GM23338 (cell line): ENCODE measurements around the gene EFNB2. TPM values are rescaled to one million over a fixed set of nuclear protein-coding genes. Genes with fewer than 3 reads are reported as not detected.

ENCODE experiments used
- ATAC-seq: fragments of 200-7000 bp; cut with Tn5 transposase; 3 replicates; pipeline ENCODE4 v1.9.1; 2020
- DNase-seq: peaks from one replicate; pipeline ENCODE4 v3.0.0-alpha.2; 2015; ENCODE audit warnings: low spot score
- H2AFZ ChIP-seq: fragments of 200-600 bp; sonication (generic); 2 replicates; pipeline ENCODE4 v1.8.0; 2016; ENCODE audit warnings: antibody characterized with exemption, mild to moderate bottlenecking, moderate library complexity
- H3F3A ChIP-seq: fragments of 200-600 bp; sonication (generic); replicated peaks from 2 replicates; pipeline ENCODE4 v1.8.0; 2017; ENCODE audit warnings: antibody characterized with exemption, mixed run types, low read depth
- H3K27ac ChIP-seq: fragments of 200-600 bp; sonication (generic); 2 replicates; pipeline ENCODE4 v1.6.1; 2016; ENCODE audit warnings: low read depth
- H3K27me3 ChIP-seq: fragments of 200-600 bp; sonication (generic); 2 replicates; pipeline ENCODE4 v1.8.0; 2016; ENCODE audit warnings: mild to moderate bottlenecking, mixed run types, moderate library complexity; ENCODE audit not compliant: insufficient read depth
- H3K36me3 ChIP-seq: fragments of 200-600 bp; sonication (generic); 2 replicates; pipeline ENCODE4 v1.8.0; 2016; ENCODE audit warnings: mild to moderate bottlenecking; ENCODE audit not compliant: insufficient read depth
- H3K4me1 ChIP-seq: fragments of 200-600 bp; sonication (generic); 2 replicates; pipeline ENCODE4 v1.8.0; 2016; ENCODE audit warnings: mild to moderate bottlenecking, moderate library complexity; ENCODE audit not compliant: insufficient read depth
- H3K4me2 ChIP-seq: fragments of 200-600 bp; sonication (generic); 2 replicates; pipeline ENCODE4 v1.7.1; 2017; ENCODE audit warnings: mixed run types
- H3K4me3 ChIP-seq: fragments of 200-600 bp; sonication (generic); 2 replicates; pipeline ENCODE4 v1.6.1; 2016; ENCODE audit warnings: mixed run types
- H3K79me2 ChIP-seq: fragments of 200-600 bp; sonication (generic); replicated peaks from 2 replicates; pipeline ENCODE4 v1.8.0; 2017; ENCODE audit warnings: mild to moderate bottlenecking; ENCODE audit not compliant: insufficient read depth
- H3K9me2 ChIP-seq: fragments of 200-600 bp; sonication (generic); 2 replicates; pipeline ENCODE4 v1.8.0; 2017; ENCODE audit not compliant: insufficient read depth
- H4K20me1 ChIP-seq: fragments of 200-600 bp; sonication (generic); replicated peaks from 2 replicates; pipeline ENCODE4 v1.8.0; 2017; ENCODE audit warnings: mild to moderate bottlenecking; ENCODE audit not compliant: insufficient read depth
- H3K27ac Mint-ChIP-seq: 2 replicates; pipeline ENCODE4 v1.8.0; 2020; ENCODE audit warnings: inconsistent platforms, mild to moderate bottlenecking, moderate library complexity, mixed read lengths
- H3K27me3 Mint-ChIP-seq: 3 replicates; pipeline ENCODE4 v1.8.0; 2022; ENCODE audit warnings: low read depth, mild to moderate bottlenecking, moderate library complexity, mixed read lengths, inconsistent platforms; ENCODE audit not compliant: insufficient read depth, poor library complexity
- H3K36me3 Mint-ChIP-seq: 3 replicates; pipeline ENCODE4 v1.8.0; 2021; ENCODE audit warnings: low read depth, mild to moderate bottlenecking, inconsistent platforms, moderate library complexity, mixed read lengths
- H3K4me1 Mint-ChIP-seq: 3 replicates; pipeline ENCODE4 v1.8.0; 2020; ENCODE audit warnings: mild to moderate bottlenecking, inconsistent platforms, mixed read lengths
- H3K4me3 Mint-ChIP-seq: 3 replicates; pipeline ENCODE4 v1.8.0; 2021; ENCODE audit warnings: moderate library complexity, mild to moderate bottlenecking, inconsistent platforms, mixed read lengths
- H3K9me3 Mint-ChIP-seq: 3 replicates; pipeline ENCODE4 v1.8.0; 2020; ENCODE audit warnings: moderate library complexity, mild to moderate bottlenecking, inconsistent platforms, mixed read lengths
- CREB1 ChIP-seq: fragments of 250-450 bp; sonication (Bioruptor Pico); IDR thresholded peaks from 2 replicates; pipeline ENCODE4 v1.5.0; 2020; ENCODE audit warnings: low read depth, mild to moderate bottlenecking, moderate library complexity
- ETS1 ChIP-seq: IDR thresholded peaks from 2 replicates; pipeline ENCODE4 v1.6.1; 2016; ENCODE audit warnings: antibody characterized with exemption
- EZH2 ChIP-seq: fragments of 200-600 bp; sonication (generic); IDR thresholded peaks from one replicate; pipeline ENCODE4 v1.8.0; 2017; ENCODE audit warnings: antibody characterized with exemption, mild to moderate bottlenecking, low read depth; ENCODE audit not compliant: unreplicated experiment
- EZH2phosphoT487 ChIP-seq: fragments of 200-600 bp; sonication (generic); IDR thresholded peaks from one replicate; pipeline ENCODE4 v1.8.1; 2018; ENCODE audit warnings: antibody characterized with exemption; ENCODE audit not compliant: unreplicated experiment
- JUNB ChIP-seq: IDR thresholded peaks from one replicate; pipeline ENCODE4 v1.6.1; 2016; ENCODE audit warnings: antibody characterized with exemption; ENCODE audit not compliant: unreplicated experiment
- NANOG ChIP-seq: IDR thresholded peaks from 2 replicates; pipeline ENCODE4 v1.6.1; 2016; ENCODE audit warnings: antibody characterized with exemption, borderline replicate concordance
- POLR2AphosphoS5 ChIP-seq: IDR thresholded peaks from 2 replicates; pipeline ENCODE4 v1.6.1; 2016; ENCODE audit warnings: antibody characterized with exemption, low read depth
- REST ChIP-seq: IDR thresholded peaks from one replicate; pipeline ENCODE4 v1.6.1; 2018; ENCODE audit warnings: antibody characterized with exemption; ENCODE audit not compliant: unreplicated experiment
- STAT1 ChIP-seq: IDR thresholded peaks from one replicate; pipeline ENCODE4 v1.6.1; 2016; ENCODE audit warnings: antibody characterized with exemption; ENCODE audit not compliant: unreplicated experiment
- ZNF114 ChIP-seq: fragments of 250-450 bp; sonication (Bioruptor Pico); IDR thresholded peaks from 2 replicates; pipeline ENCODE4 v1.5.0; 2020; ENCODE audit warnings: mild to moderate bottlenecking, moderate library complexity
- ZNF331 ChIP-seq: fragments of 250-450 bp; sonication (Bioruptor Pico); IDR thresholded peaks from 2 replicates; pipeline ENCODE4 v1.5.0; 2020; ENCODE audit warnings: low read depth, mild to moderate bottlenecking, moderate library complexity
- ZNF462 ChIP-seq: fragments of 250-450 bp; sonication (Bioruptor Pico); IDR thresholded peaks from 2 replicates; pipeline ENCODE4 v1.5.0; 2020; ENCODE audit warnings: mild to moderate bottlenecking, moderate library complexity
- polyA plus RNA-seq: library from polyadenylated mRNA; unstranded; fragments of >200 nt; fragmentation: Nextera tagmentation; extraction: Ambion mirVana; gene quantifications from 2 replicates; pipeline ENCODE4 v1.2.1, GENCODE V29; 2016
- total RNA-seq: library from RNA; depleted of rRNA; stranded (reverse); fragments of >200 nt; shearing (Covaris generic); gene quantifications from 2 replicates; pipeline ENCODE4 v1.2.3, GENCODE V29; 2014
- TF ChIP-seq, protein P1 (sequence below), 2 experiments: fragments of 200-600 bp in 1 of 2; sonication (generic) in 1 of 2; conservative IDR thresholded peaks; 2 replicates each; pipeline versions ENCODE4 v1.5.1 to v1.6.1; 2016 to 2017; ENCODE audit warnings: antibody characterized with exemption in 2 of 2, low read depth in 2 of 2, mild to moderate bottlenecking in 2 of 2, moderate library complexity in 1 of 2

EFNB2 gene
- total and polyA plus RNA-seq, 2 experiments from 2014 or later, result 5.7 to 10.9 TPM

GRCh38 chr13:106484084-106484483 lies 51.4 kb downstream of the EFNB2 start:
- no peaks in the 10 kb centered on the region for H3K9me3 Mint-ChIP-seq
- H3K27ac ChIP-seq, result no peak overlapping the region
- DNase-seq, result no peak
- H3K36me3 Mint-ChIP-seq, result no peaks in the 10 kb centered on the region
- H2AFZ ChIP-seq, result peak overlapping the region; percentile 49; the same call in 1 of the 2 replicates
- H3K27ac Mint-ChIP-seq, result no peak overlapping the region
- no peak for ATAC-seq
- no peaks in the 10 kb centered on the region for H3K27me3 ChIP-seq
- no peaks in the 10 kb centered on the region for H4K20me1 ChIP-seq
- no peaks in the 10 kb centered on the region for H3K36me3 ChIP-seq
- no peak overlapping the region for H3K4me3 Mint-ChIP-seq
- H3K79me2 ChIP-seq, result no peaks in the 10 kb centered on the region
- H3K4me2 ChIP-seq, result no peak overlapping the region
- H3K4me1 Mint-ChIP-seq, result peaks cover 28% of the 10 kb centered on the region
- peaks cover 4% of the 10 kb centered on the region for H3K27me3 Mint-ChIP-seq
- no peak overlapping the region for H3K4me3 ChIP-seq
- H3K9me2 ChIP-seq, result no peaks in the 10 kb centered on the region; the same call in 1 of the 2 replicates
- TF ChIP-seq ZNF114 (CRISPR knock-in tag) (no peak), NANOG (no peak), EZH2 (no peak), POLR2AphosphoS5 (no peak), ETS1 (no peak), EZH2phosphoT487 (no peak), ZNF331 (CRISPR knock-in tag) (no peak), STAT1 (no peak), JUNB (no peak), CREB1 (no peak), ZNF462 (CRISPR knock-in tag) (no peak), REST (no peak)
- TF ChIP-seq, protein P1, sequence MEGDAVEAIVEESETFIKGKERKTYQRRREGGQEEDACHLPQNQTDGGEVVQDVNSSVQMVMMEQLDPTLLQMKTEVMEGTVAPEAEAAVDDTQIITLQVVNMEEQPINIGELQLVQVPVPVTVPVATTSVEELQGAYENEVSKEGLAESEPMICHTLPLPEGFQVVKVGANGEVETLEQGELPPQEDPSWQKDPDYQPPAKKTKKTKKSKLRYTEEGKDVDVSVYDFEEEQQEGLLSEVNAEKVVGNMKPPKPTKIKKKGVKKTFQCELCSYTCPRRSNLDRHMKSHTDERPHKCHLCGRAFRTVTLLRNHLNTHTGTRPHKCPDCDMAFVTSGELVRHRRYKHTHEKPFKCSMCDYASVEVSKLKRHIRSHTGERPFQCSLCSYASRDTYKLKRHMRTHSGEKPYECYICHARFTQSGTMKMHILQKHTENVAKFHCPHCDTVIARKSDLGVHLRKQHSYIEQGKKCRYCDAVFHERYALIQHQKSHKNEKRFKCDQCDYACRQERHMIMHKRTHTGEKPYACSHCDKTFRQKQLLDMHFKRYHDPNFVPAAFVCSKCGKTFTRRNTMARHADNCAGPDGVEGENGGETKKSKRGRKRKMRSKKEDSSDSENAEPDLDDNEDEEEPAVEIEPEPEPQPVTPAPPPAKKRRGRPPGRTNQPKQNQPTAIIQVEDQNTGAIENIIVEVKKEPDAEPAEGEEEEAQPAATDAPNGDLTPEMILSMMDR (conservative IDR thresholded peaks at IDR 0.05; ENCODE audit: low read depth in 2 of 2), result no peak
- H3K4me1 ChIP-seq, result peaks cover 6% of the 10 kb centered on the region
- no peaks in the 10 kb centered on the region for H3F3A ChIP-seq
